Right lobe of liver (tissue), 4 donors: ENCODE data around the gene ROR2.

Experiments
- POLR2A ChIP-seq: fragments of 450-650 bp; IDR thresholded peaks from one replicate; pipeline ENCODE4 v1.6.1; 2017; ENCODE audit warnings: antibody characterized with exemption, mild to moderate bottlenecking
- TF ChIP-seq, protein P1 (sequence below), 4 donors: fragments of 200-600 bp in 3 of 4; fragments of 450-650 bp in 1 of 4; IDR thresholded peaks; one replicate each; pipeline versions ENCODE4 v1.5.1 to v1.8.0; 2016 to 2022; ENCODE audit warnings: antibody characterized with exemption in 4 of 4, mild to moderate bottlenecking in 2 of 4
- donor health status: DM: no; HTN: no; CAD: no.
- donor health status: DM: no; HTN: no; CAD: no.
- donor health status: DM: no; HTN: yes; CAD: no.

DNA sequence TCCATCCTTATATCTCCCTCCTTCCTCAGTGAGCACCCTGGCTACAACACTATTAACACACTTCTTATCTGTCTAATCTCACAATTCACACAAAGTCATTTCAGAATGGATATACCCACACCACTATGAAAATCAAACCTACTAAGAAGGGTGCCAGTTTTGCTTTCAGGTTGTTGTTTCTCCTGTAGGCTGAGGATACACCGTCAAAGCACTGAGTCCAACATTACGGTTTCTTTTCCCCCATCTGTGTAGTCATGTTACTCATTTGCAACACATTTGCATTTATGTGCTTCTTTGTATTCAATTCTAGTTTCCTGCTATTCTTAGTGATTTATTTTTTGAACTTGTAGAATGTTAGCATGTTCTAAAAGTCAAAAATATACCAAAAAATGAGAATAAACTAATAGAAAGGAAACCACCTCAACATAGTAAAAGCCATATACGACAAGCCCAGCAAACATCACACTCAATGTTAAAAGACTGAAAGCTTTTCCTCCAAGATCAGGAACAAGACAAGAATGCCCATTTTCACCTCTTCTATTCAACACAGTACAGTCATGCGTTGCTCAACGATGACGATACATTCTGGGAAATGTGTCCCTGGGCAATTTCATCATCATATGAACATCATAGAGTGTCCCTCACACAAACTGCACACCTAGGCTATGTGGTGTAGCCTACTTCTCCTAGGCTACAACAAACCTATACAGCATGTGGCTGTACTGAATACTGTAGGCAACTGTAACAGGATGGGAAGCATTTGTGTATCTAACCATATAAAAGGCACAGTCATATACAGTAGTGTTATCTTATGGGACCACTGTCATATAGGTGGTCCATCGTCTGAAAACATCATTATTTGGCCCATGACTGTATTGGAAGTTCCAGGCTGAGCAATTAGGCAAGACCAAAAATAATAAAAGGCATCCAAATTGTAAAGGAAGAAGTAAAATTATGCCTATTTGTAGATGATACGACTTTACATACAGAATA, 6.3 kb downstream of the ROR2 start:
- no peak for TF ChIP-seq POLR2A
- TF ChIP-seq, protein P1, sequence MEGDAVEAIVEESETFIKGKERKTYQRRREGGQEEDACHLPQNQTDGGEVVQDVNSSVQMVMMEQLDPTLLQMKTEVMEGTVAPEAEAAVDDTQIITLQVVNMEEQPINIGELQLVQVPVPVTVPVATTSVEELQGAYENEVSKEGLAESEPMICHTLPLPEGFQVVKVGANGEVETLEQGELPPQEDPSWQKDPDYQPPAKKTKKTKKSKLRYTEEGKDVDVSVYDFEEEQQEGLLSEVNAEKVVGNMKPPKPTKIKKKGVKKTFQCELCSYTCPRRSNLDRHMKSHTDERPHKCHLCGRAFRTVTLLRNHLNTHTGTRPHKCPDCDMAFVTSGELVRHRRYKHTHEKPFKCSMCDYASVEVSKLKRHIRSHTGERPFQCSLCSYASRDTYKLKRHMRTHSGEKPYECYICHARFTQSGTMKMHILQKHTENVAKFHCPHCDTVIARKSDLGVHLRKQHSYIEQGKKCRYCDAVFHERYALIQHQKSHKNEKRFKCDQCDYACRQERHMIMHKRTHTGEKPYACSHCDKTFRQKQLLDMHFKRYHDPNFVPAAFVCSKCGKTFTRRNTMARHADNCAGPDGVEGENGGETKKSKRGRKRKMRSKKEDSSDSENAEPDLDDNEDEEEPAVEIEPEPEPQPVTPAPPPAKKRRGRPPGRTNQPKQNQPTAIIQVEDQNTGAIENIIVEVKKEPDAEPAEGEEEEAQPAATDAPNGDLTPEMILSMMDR (IDR thresholded peaks at IDR 0.05) = no peak
